ENCODE results near the gene NTM.

- TF ChIP-seq, protein P1, sequence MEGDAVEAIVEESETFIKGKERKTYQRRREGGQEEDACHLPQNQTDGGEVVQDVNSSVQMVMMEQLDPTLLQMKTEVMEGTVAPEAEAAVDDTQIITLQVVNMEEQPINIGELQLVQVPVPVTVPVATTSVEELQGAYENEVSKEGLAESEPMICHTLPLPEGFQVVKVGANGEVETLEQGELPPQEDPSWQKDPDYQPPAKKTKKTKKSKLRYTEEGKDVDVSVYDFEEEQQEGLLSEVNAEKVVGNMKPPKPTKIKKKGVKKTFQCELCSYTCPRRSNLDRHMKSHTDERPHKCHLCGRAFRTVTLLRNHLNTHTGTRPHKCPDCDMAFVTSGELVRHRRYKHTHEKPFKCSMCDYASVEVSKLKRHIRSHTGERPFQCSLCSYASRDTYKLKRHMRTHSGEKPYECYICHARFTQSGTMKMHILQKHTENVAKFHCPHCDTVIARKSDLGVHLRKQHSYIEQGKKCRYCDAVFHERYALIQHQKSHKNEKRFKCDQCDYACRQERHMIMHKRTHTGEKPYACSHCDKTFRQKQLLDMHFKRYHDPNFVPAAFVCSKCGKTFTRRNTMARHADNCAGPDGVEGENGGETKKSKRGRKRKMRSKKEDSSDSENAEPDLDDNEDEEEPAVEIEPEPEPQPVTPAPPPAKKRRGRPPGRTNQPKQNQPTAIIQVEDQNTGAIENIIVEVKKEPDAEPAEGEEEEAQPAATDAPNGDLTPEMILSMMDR (conservative IDR thresholded peaks at IDR 0.05; ENCODE audit: low read depth, low read length), result no peak
- no peak for TF ChIP-seq EZH2 (IDR thresholded peaks at IDR 0.05; ENCODE audit: borderline replicate concordance, low read depth, low read length, poor library complexity, severe bottlenecking)
These were observed 197.9 kb downstream of the NTM start for GRCh38 chr11:131568318-131568717.
